GM03348 (cell line): ENCODE measurements around the gene EIPR1.

Experiments
- DNase-seq: peaks from one replicate; pipeline ENCODE4 v3.0.0; 2012; ENCODE audit warnings: low spot score

The EIPR1 gene

DNA sequence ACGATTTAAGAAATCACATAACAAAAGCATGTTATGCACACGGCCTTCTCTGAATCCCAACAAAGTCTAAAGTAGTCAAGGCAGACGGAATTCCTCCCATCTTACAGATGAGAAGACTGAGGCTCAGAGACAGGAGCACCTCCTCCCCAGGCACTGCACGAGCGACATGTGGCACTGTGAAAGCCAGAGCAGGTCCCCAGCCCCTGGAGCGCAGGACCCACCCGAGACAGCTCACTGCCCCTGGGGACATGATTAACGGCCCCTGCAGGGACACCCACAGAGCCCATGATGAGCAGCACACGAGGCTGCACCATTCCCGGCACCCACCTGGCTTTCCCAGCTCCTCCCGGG, 53.6 kb downstream of the EIPR1 start:
- DNase-seq = no peak

DNA sequence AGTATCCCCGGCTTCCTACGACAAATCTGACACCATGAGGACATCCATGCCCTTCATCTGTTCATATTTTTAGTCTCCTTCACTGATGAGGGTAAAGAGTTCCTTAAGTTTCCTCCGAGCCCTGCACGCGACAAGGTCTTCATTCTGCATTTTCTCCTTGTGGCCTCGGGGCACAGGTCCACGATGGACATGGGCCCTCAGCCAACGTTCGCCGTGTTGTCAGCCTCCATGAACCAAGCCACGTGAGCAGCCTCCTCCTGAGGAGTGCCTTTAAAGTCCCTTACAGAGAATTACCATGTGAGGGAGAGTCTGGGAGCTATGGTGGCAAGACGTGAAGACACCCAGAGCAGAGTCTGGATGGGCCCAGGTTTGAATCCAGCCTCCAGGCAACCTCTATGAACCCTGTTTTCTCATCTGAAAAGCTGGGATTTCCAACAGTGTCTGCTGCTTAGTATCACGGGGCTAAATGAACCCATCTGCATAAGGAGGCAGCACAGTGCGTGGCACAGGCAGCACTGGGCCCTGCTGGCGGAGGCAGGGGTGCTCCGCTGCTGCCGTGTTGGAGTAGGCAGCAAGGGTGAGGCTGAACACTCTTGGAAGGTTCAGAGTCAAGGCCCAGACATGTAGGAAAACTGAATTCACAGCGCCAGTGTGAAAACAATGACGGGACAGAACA, 54.1 kb downstream of the EIPR1 start:
- no peak for DNase-seq

DNA sequence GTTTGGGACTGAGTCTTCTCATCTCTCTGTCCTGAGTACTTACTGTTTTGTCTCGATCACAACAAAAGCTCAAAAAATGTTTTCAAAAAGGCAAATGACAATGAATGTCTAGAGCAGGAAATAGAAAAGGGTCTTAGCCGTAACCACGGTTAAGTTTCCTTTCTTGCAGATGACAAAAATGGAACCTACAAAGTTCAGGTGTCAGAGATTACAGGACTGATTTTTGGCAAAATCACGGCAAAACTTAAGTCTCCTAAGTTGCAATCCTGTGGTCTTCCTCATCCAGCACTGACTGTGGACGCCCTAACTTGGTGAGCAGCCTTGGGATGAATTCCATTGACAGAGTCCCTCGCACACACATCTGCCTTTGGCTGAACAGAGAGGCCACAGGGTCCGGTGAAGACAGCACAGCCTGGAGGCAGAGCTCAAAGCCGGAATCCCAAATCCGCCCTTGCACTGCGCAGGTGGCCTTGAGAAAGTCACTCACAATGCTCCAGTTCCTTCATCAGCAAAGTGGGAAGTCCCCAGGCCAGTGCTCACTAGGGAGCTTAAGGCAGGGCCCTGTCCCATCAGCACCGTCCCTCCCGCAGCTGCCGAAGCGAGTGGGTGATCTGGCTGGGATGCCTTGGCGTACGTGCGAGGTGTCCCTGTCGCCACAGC, 55.2 kb downstream of the EIPR1 start:
- no peak for DNase-seq

DNA sequence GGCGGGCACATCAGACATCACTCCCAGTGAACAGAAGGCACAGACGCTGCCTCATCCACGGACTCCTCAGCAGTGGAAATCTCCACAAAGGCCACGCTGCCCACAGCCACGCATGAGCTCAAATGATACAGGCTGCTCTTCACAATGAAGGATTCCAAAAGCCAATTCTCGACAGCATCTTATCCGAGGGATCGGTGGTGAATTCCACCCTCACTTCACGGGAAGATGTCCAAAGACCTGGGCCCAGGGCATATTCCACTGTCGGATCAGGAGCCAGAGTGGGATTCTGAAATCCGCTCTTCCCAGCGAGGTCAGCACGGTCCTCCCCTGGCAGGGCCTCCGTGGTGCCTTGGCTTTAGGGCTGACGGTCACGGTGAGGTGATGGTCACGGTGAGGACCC, 55.8 kb downstream of the EIPR1 start:
- no peak for DNase-seq

DNA sequence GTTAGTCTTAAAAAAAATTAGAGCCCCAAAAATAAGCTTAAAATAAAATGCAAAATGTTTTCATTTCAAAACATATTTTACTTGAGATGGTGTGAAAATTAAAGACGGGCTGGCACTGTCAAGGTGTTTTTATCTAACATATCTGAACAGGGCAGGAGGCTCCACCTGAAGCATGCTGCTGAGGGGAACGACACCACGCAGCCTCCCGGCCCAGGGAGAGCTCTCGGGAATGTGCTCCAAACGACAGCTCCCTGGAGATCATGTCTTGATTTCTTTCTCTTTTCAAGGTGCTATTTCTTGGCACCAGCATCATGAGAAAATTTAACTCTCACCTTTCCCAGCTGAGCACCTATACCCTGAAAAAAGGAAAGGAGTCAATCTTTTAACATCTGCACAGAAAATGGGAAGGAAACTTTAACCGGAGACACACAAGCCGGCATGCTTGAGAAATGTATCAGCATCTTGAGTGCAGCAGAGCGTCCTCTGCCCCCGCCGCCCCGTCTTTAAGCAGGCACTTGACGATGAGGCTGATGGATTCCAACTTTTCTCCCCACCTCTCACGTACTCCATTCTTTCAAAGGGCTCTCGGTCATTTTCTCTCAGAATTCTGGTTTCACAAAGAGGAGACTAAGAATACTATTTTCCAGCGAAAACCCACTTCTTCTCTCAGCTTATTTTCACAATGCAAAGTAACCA, 56.6 kb downstream of the EIPR1 start:
- no peak for DNase-seq

DNA sequence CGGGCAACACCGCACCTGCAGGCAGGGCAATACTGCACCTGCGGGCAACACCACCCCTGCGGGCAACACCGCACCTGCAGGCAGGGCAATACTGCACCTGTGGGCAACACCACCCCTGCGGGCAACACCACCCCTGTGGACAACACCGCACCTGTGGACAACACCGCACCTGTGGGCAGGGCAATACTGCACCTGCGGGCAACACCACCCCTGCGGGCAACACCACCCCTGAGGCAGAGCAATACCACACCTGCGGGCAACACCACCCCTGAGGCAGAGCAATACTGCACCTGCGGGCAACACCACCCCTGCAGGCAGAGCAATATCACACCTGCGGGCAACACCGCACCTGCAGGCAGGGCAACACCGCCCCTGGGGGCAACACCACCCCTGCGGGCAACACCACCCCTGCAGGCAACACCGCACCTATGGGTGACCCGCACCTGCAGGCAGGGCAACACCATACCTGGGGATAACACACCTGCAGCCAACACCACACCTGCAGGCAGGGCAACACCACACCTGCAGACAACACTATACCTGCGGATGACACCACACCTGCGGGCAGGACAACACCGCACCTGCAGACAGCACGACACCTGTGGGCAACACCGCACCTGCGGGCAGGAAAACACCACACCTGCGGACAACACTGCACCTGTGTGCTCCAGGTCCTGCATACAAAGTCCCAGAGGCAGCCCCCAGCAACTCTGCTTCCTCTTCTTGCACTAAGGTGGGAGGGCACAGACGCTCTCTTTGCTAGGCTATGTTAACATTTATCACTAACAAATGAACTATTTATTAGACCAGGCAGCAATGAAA, 57.7 kb downstream of the EIPR1 start:
- DNase-seq = no peak

DNA sequence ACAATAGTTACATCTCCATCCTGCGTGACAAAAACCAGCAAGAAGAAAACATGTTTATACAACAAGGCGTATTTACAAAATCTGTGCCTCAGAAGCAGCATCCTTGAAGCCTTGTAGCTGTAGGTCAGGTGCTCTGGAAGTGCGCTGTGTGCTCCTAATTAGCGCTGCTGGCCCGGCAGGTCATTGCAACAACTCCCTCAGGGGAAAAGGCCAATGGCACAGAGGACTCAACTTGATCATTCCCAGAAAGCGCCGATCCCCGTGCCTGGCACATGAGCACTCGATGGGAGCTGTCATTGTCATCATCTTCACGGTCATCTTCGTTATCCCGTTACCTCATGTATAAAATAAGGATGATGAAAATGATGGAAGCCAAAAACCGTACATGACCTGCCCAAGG, 58.5 kb downstream of the EIPR1 start:
- DNase-seq = no peak

DNA sequence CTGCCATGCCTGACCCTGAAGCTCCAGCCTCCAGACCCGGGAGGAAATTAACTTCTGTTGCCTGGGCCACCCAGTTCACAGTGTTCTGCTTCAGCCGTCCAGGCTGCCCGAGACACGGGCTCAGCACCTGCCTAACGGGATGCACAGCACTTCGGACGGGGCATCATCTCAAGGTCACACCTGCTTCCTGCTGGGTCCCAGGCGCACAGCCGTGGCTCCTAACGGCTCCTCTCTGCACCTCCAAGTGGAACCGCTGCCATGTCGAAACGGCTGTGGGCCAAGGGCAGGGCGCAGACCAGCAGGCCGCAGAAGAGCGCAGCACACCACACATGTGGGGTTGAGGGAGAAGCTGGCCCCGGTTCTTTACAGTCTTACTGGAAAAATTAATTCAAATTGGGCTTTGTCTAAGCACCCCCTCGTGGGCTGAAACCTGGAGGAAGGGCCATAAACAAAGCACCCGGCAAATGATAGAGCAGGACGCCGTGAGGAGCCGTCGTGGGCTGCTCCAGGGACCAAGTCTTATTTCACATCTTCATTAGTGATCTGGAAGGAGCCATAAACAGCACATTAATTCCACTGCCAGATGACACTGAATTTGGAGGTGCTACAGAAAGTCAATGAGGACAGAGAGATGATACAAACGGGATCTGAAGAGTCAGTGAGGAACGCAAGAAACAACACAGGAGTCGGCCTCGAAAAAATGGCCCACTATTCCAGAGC, 59.6 kb downstream of the EIPR1 start:
- no peak for DNase-seq

DNA sequence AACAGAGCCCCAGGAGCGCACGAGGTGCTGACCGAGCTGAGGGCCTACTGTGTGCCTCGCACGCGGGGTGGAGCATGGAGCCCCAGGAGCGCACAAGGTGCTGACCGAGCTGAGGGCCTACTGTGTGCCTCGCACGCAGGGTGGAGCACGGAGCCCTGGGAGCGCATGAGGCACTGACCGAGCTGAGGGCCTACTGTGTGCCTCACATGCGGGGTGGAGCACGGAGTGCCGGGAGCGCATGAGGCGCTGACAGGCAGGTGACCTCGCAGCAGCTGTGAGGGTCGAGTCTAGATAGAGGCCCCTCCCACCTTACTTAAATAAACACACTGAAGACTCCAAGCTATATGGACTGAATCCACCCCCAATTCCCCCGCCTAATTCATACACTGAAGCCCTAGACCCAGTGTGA, 60.3 kb downstream of the EIPR1 start:
- DNase-seq = no peak

DNA sequence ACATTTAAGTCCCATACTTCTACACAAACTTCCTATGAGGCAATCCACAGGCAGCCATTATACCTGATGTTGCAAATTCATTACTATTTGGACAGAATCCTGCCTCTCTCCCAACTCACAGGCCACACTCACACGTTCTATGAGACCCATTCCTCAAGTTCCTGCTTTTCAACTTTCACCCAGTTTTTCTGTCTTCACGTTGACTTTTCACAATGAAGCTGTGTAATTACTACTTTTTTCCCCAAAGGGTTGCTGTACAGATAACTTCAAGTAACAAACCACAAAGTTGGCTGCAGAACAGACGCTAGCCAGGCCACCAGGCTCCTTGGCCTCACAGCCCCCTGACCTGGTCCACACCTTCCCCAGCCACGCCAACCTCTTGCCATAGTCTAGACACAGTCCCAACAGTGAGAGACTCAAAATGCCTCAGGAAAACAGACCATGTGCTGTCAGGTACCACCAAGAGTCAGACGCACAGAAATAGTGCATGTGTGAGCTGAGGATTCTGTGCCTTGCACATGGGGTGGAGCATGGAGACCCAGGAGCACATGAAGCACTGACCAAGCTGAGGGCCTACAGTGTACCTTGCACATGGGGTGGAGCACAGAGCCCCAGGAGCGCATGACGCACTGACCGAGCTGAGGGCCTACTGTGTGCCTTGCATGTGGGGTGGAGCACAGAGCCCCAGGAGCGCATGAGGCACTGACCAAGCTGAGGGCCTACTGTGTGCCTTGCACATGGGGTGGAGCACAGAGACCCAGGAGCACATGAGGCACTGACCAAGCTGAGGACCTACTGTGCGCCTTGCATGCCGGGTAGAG, 61.0 kb downstream of the EIPR1 start:
- no peak for DNase-seq

DNA sequence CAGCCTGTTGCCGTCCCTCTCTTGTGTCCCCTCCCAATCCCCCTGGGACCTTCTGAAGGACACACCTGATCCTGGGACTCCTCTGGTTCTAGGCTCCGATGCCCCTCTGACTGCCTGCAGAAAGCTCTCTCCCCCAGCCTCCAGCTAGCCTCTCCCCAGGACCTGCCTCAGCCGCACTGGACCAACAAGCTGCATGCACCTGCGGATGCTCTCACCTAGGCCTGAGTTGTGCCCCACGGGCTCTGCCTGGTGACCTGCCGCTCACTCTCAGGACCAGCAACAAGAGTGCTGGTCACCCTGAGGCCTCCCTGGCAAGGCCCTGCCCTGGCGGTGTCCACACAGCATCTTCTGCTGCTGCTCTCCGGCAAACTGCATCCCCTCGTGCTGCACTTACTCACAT, 63.0 kb downstream of the EIPR1 start:
- no peak for DNase-seq

DNA sequence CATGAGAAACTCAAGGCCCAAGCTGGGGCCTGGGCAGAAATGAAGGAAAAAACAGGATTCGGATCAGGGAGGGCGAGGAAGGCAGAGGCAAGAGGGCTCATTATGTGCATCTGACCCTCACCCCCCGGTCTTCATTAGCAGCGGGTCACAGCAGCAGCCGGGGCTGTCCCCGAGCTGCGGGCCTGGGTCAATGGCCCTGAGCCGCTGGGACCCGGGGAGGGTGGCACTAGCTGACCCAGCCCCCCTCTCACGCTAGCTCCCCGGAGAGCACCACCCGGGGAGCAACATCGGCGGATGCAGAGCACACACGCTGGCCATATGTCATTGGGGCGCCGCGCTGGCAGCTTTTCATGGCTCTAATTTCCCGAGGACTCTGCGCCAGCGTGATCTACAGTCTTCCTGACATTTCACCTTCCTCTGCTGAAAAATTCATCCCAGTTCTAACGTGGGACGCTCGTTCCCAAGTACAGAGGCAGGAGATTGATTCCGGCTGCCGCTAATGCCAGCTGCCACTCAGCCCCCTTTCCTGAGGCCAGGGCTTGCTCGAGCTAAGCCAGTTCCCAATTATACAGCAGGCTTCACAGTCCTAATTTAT, 63.7 kb downstream of the EIPR1 start:
- DNase-seq = no peak

DNA sequence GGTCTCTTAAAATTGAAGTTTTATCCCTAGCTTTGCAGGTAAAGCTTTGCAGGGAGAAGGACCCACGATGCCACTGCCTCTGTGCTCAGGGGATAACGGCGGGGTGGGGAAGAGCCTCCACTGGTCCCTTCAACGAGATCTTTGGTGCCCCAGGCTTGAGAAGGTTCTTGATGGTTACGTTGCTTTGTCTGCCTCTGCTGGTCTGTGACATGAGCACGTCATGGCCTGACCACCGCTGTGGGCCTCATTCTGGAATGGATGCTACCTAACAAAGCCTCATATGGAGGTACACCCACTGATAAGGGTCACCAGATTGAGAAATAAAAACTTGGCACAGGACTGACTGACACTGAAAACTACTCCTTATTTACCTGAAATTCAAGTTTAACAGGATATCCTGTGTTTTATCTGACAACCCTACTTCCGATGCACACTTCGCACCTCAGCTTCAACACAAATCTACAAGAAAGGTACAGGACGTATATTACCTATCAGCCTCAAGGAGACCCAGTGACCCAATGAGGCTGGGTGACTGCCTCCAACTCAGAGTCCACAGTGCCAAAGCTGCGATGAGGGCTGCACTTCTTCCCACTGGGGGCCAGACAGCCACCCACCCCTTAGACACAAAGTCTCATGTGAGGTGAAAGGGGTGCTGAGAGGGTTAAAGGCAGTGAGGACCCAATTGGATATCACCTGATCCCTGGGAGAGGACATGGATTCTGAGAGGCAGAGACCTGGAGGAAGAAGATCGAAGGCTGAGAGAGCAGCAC, 64.9 kb downstream of the EIPR1 start:
- DNase-seq = no peak

DNA sequence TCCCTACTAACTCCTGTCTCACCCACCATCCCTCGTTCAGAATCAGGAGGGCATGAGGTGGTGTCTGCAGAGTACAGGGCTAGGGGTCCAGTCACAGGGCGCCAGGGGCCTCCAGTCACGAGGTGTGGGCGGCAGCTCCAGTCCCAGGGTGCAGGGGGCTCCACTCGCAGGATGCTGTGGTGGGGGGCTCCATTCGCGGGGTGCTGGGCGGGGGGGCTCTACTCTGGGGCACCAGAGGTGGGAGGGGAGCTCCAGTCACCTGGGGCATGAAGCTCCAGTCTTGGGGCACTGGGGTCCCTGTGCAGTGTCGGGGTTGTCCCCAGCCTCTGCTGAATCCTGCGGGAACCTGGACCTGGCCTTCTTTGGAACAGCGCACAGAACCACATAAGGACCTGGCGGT, 66.0 kb downstream of the EIPR1 start:
- no peak for DNase-seq

DNA sequence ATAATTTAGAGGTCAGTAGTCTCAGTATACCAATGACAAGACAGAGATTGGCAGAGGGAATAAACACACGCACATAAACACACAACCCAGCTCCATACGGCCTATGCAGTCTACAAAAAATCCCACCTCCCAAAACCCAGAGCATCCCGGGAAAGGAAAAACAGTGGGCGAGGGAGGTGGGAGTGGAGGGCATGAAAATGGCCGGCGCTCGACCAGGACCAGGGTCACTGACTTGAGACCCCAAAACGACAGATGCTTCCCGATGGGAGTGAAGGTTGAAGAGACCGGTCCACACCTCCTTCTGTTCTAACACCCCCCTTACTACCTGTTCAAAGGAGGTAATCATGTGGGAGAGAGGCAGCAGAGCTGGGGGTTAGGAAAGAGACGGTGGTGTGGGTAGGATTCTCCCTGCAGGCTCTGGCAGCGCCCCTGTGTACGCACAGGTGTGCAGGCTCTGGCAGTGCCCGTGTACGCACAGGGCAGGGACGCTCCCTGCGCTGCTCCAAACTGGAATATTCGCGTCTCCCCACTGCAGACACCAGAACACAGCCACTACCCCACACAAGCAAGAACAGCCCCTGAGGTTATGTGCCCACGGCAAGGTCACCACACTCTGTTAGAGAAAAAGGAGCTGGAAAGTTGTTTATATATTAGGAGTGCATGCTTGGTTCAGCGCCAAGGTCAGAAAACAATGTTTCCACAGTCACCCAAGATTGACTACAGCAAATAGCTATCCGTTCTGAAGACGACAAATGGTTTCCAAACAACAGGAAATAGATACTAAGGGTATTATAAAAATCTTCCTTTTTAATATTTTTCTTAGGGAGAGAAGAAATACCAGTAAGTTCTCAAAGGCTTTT, 67.9 kb downstream of the EIPR1 start:
- DNase-seq = no peak

DNA sequence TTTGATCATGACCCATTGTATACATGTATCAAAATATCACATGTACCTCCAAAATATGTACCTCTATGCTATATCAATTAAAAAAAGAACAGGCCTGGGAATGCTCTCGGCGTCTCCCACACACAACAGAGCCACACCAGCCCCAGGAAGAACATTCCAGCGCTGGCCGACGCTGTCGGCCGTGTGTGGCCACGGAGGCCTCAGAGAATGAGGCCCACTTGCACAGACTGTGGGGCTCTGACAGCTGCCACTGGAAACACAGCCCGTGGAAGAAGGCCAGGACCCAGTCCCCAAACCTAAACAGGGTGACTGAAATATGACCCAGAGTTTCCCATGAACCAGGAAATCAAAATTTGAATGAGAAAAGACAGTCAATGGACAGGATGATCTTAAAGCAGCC, 69.7 kb downstream of the EIPR1 start:
- no peak for DNase-seq

DNA sequence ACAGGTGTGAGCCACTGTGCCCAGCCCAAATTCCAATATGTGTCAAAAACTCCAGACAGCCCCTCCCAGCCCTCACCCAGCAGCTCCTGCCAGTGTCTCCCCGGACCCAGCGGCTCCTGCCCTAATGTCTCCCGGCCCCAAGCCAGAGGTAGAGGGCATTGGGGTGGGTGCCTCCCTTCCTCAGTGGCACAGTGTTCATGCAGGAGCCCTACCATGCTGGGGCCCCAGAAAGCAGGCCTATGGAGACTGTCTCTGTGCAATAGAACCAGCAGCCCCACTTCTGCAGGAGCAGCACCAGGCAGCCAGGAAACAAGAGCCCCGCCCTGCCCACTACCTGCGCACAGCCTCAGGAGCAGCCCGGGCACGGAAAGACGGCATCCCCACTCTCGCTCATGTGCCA, 70.4 kb downstream of the EIPR1 start:
- no peak for DNase-seq

DNA sequence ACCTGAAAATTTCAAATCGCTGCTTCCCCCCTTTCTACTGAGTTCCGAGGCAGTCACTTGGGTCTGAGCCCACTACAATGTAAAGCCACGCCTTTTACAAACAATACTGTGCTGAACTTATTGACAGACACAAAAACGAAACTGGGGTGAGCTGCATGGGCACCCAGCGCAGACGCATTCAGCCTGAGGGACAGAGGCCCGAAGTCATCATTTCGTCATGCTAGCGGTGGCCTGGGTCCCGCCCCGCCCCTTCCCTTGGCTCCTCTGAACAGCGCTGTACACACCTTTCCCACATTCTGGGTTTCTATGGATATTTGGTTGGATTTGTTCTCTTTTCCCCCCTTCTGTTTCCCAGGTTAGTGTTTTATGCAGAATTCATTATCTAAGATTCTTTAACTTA, 71.7 kb downstream of the EIPR1 start:
- DNase-seq = no peak

DNA sequence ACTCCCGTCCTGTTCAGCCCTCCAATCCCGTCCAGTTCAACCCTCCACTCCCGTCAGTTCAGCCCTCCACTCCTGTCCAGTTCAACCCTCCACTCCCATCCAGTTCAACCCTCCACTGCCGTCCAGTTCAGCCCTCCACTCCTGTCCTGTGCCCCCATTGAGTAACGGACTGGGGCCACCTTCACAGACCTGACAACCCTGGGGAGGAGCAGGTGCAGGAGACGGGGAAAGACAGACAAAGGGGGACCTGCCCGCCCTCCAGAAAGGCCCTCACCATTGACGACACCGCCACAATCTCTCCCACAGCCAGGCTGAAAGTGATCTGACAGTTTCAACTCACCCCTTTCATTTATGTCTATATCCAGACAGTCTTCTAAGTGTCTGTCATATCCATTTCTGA, 72.2 kb downstream of the EIPR1 start:
- DNase-seq = no peak
